Jurkat, Clone E6-1 (cell line): ENCODE data around the gene RELL2. TPM values are rescaled to one million over a fixed set of nuclear protein-coding genes. Genes with fewer than 3 reads are reported as not detected.
"Not testable (repeated sequence)": the region's sequence is repeated elsewhere in the genome, so short reads cannot be mapped to it uniquely, and the experiment has no call there.

Experiments
- DNase-seq: peaks from one replicate; pipeline ENCODE4 v3.0.0-alpha.2; 2011; ENCODE audit warnings: low read depth, low spot score
- H3K4me3 ChIP-seq: 2 replicates; pipeline ENCODE4 v1.5.1; 2011; ENCODE audit warnings: mild to moderate bottlenecking, low read length, control low read depth, moderate library complexity
- polyA plus RNA-seq: library from polyadenylated mRNA; unstranded; fragments of >200 nt; gene quantifications from one replicate; pipeline ENCODE4 v1.2.1, GENCODE V29; 2012; ENCODE audit warnings: missing spikeins; ENCODE audit not compliant: insufficient read length, insufficient read depth

RELL2 gene
- 52.0 TPM for polyA plus RNA-seq

- peak; percentile 78 for DNase-seq
- peak within 1 kb of the TSS; percentile 96 for H3K4me3 ChIP-seq
Observed at GRCh38 chr5:141636413-141637122, at the start of gene RELL2, which contains the start of gene HDAC3. Gene RELL2, plus strand, starts transcription at chr5:141636997. Its CDS starts 1,229 bp downstream, at chr5:141638226. Gene HDAC3, minus strand, starts transcription at chr5:141636849. Its CDS starts 59 bp downstream, at chr5:141636790.

GRCh38 chr5:141590127-141590526 is 46.7 kb upstream of the RELL2 start:
- DNase-seq, result no peak
- H3K4me3 ChIP-seq, result no peak overlapping the region

GRCh38 chr5:141596867-141597266 is 39.9 kb upstream of the RELL2 start:
- no peak for DNase-seq
- no peak overlapping the region for H3K4me3 ChIP-seq

GRCh38 chr5:141597394-141597793 is 39.4 kb upstream of the RELL2 start:
- H3K4me3 ChIP-seq, result no peak overlapping the region
- DNase-seq, result no peak

- H3K4me3 ChIP-seq, result no peak overlapping the region
- no peak for DNase-seq
Observed at GRCh38 chr5:141597814-141598213, 39.0 kb upstream of the RELL2 start.

GRCh38 chr5:141598391-141599345 is 38.1 kb upstream of the RELL2 start:
- H3K4me3 ChIP-seq, result no peak overlapping the region
- DNase-seq, result no peak

- no peak for DNase-seq
- peak overlapping the region; percentile 10 for H3K4me3 ChIP-seq
Observed at GRCh38 chr5:141602606-141603005, 34.2 kb upstream of the RELL2 start.

GRCh38 chr5:141603923-141604717 is 32.7 kb upstream of the RELL2 start:
- H3K4me3 ChIP-seq, result peak overlapping the region; percentile 32
- DNase-seq, result no peak

- peak; percentile 99 for DNase-seq
- H3K4me3 ChIP-seq, result peak overlapping the region; percentile 16
Observed at GRCh38 chr5:141605523-141606277, 31.1 kb upstream of the RELL2 start.

- H3K4me3 ChIP-seq, result no peak overlapping the region
- DNase-seq, result no peak
Observed at GRCh38 chr5:141608046-141608445, 28.8 kb upstream of the RELL2 start.

- no peak for DNase-seq
Observed at GRCh38 chr5:141608557-141608956, 28.2 kb upstream of the RELL2 start.

GRCh38 chr5:141609044-141609443 is 27.8 kb upstream of the RELL2 start:
- no peak for DNase-seq
- H3K4me3 ChIP-seq, result no peak overlapping the region

More at GRCh38 chr5:141608557-141608956, 28.2 kb upstream of the RELL2 start:
- no peak overlapping the region for H3K4me3 ChIP-seq

- not testable (repeated sequence) for H3K4me3 ChIP-seq, DNase-seq
Observed at GRCh38 chr5:141609921-141610320, 26.9 kb upstream of the RELL2 start.

GRCh38 chr5:141611289-141611688 is 25.5 kb upstream of the RELL2 start:
- no peak overlapping the region for H3K4me3 ChIP-seq
- DNase-seq, result no peak

- DNase-seq, result no peak
- no peak overlapping the region for H3K4me3 ChIP-seq
Observed at GRCh38 chr5:141613344-141613743, 23.5 kb upstream of the RELL2 start.

- H3K4me3 ChIP-seq, result peak overlapping the region; percentile 73
- DNase-seq, result no peak
Observed at GRCh38 chr5:141615991-141616720, 20.6 kb upstream of the RELL2 start.

GRCh38 chr5:141617128-141617527 is 19.7 kb upstream of the RELL2 start:
- DNase-seq, result no peak
- H3K4me3 ChIP-seq, result peak overlapping the region; percentile 73

GRCh38 chr5:141617682-141618029 is 19.1 kb upstream of the RELL2 start:
- DNase-seq, result no peak
- peak overlapping the region; percentile 73 for H3K4me3 ChIP-seq
